Activated T-helper 1 cell treated with anti-CD3 and anti-CD28 coated beads, Interleukin-2, amount 50 U/mL, for 16 hours (primary cell): ENCODE data around the gene HOXD8.

Experiments used
- DNase-seq, 2 donors: peaks; one replicate each; pipeline ENCODE4 v3.0.0-alpha.2; 2020; ENCODE audit warnings: low read depth in 1 of 2, low spot score in 1 of 2

The HOXD8 gene

DNA sequence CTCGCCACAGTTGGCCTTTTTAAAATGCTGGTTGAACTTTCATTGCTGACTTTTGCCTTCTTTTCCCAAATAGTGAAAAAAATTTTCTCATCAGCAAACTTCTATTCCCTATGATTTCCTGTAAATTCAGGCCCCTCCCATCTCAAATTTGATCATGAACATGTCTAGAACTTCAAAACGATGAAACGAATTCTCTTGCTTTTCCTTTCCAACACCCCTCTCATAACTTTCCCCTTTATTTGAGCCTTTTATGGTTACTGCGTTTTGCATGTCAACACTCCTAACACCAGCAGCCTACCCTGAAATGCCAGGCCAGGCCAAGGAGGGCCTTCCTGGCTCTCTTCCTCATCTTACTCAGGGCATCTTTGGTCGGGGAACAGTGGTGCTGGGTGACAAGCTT, 38.6 kb upstream of the HOXD8 start:
- no peak for DNase-seq

DNA sequence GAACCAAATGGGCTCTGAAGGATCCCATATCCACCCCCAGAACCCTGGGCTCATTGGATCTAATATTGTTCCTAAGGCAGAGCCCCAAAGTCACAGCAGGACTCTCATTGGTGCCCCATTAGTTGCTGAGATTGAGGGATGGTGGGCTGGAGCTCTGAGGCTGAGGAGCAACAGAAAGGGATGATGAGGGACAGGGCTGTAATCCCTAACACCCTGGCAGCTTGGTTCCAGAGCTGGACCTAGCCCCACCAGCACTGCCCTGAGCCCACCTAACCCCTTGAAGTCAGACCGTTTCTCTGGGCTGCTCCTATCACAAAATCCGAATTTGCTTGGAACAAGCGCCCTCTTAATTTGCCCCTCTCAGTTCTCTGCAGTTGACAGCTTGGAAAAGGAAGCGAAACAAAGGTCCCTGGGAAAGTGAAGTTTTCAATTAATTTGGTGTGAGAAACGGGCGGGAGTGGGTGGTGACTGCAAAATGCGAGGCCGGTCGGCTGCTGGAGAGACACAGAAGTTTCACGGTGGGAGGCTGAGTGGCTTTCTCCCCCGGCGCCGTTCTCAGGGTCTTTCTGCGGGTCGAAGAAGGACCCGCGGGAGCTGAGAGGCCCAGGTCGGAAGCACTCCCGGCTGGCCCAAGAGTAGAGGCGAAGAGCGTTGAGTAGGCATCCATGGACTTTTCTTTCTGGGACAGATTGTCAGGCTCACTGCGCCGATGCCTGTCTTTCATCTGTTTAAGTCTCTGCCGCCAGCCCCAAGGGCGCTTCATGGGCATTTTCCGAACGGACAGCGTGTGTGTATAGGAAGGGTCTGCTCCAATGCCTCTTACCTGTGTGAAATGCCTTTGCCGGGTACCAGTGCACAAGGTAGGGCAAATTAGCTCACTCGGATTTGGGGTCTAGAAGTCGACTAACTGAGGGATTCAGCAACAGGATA, 37.9 kb upstream of the HOXD8 start:
- DNase-seq = no peak

DNA sequence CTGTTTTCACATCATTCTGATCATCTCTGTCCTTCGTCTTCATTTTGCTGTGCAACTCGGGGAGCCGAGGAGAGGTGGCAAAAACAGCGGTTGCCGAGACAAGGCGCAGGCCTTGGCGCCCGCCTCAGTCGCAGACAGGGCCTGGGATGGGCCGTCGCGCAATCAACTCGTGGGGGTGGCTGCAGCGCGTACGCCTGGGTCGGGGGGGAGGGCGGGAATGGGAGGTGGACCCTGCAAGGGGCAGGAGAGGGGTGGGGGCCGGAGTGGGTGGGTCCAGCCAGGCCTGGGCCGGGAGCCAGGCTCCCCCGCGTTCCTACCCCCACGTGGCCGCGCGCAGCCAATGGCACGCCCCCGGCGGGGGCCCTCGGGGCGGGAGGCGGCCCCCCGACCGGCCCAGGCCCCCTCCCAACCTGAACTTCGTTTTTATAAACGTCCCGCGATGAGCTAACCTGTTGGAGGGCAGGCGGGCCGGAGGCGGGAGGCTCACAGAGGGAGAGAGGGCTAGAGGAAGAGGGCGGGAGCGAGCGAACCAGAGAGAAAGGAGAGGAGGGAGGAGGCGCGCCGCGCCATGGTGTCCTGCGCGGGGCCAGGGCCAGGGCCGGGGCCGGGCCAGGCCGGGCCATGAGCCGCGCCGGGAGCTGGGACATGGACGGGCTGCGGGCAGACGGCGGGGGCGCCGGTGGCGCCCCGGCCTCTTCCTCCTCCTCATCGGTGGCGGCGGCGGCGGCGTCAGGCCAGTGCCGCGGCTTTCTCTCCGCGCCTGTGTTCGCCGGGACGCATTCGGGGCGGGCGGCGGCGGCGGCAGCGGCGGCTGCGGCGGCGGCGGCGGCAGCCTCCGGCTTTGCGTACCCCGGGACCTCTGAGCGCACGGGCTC, 37.0 kb upstream of the HOXD8 start, which contains the start of gene HOXD13:
HOXD13 (plus strand) TSS at position 452 of the 875 bp plus-strand sequence; CDS start at position 622, 170 bp downstream.
- no peak for DNase-seq

- no peak for DNase-seq
Measured at GRCh38 chr2:176093145-176093897, 36.2 kb upstream of the HOXD8 start.

GRCh38 chr2:176093898-176094249, 35.6 kb upstream of the HOXD8 start:
- no peak for DNase-seq

DNA sequence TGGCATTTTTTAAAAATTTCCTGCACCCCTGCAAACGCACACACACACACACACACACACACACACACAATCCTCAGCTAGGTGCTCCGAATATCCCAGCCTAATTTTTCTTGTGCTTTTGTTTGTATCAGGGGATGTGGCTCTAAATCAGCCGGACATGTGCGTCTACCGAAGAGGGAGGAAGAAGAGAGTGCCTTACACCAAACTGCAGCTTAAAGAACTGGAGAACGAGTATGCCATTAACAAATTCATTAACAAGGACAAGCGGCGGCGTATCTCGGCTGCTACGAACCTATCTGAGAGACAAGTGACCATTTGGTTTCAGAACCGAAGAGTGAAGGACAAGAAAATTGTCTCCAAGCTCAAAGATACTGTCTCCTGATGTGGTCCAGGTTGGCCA, 35.2 kb upstream of the HOXD8 start:
- DNase-seq = no peak

GRCh38 chr2:176095421-176095820, 34.1 kb upstream of the HOXD8 start:
- DNase-seq = no peak

- no peak for DNase-seq
Measured at GRCh38 chr2:176096243-176096985, 33.1 kb upstream of the HOXD8 start.

- peak in 1 of 2 donors; percentile 17 for DNase-seq
Measured at GRCh38 chr2:176096986-176097819, 32.3 kb upstream of the HOXD8 start.

- no peak for DNase-seq
Measured at GRCh38 chr2:176097820-176098365, 31.6 kb upstream of the HOXD8 start.

DNA sequence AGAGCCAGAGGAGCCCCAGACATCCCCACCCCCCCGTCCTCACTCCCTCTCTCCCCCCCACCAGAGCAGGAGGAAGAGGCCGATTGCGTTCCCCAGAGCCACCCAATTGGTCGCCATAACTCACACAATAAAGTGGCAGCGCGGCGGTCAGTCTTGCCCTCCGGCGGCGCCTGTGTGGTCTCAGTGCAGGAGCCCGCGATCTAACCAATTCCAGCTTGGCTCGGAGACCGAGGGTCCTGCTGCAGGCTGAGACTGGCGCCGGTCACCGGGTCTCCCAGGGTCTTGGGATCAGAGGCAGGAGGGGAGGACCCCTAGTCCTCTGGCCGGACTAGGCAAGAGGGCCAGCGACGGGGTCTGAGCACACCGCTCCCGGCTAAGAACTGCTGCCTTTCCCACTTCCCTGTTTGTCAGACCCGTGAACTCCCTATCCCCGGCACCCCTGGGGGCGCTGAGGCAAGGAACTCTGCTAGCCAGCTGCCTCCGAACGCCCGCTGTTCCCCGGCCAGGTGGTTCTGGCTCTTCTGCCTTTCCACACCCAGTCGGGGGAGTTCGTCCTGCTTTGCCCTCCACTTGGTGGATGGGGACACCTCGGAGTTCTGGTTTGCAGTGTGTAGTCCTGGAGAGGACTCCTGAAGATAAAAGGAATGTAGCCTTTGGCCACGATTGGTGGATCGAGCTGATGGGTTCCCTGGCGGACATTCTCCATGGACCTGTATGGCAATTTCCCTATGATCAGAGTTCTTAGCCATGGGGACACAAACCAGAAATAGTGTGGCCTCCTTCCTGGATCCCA, 30.9 kb upstream of the HOXD8 start:
- no peak for DNase-seq

GRCh38 chr2:176099159-176099727, 30.3 kb upstream of the HOXD8 start:
- no peak for DNase-seq

GRCh38 chr2:176099728-176100546, 29.6 kb upstream of the HOXD8 start, which contains the start of gene HOXD12:
TSS of gene HOXD12 (plus strand) at chr2:176099795. CDS start at chr2:176099802, 7 bp downstream.
- DNase-seq = no peak

GRCh38 chr2:176100547-176101140, 28.9 kb upstream of the HOXD8 start:
- DNase-seq = no peak

DNA sequence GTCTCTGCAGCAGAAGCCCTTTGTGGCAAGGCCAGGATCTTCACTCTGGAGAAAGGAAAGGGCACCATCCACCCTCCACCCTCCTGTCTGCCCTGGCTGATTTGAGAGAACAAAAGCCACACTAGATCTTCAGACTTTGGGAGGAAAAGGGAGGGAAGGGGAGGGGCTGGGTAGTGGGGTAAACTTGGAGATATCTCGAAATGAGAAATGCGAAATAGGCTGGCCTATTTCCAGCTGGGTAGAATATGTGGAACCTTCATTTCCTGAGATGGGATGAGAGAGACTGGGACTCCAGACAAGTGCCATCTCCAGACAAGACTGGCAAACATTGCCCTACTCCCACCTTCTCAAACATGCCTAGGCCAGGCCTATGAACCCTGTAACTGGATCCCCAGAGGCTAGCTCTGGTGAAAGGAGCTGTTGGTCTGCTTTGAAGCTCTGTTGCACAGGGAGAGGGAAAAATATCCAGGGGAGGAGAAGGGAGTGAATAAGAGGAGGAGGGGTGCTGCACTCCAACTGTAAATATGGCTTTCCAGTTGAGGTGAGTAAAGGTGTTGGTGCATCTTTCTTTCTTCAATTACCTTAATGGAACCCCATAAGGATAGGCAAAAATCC, 28.2 kb upstream of the HOXD8 start:
- no peak for DNase-seq

DNA sequence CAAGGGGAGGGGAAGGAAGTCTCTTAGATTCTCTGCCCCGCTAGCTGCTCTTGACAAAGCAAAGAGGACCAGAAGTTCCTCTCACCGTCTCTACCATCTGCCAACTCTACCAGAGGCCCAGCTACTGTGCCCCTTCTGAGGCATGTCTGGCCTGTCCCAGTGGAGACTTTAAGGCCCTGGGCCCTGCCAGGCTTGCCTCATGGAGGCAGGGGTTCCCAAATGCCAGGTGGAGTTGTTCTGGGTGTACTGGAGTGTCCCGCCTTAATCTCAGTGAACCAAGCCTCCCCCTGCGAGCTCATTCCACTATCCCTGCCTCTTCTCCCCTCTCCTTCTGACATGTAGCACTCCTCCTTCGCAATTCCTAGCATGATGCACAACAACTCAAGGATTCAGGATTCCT, 27.7 kb upstream of the HOXD8 start:
- no peak for DNase-seq
